Measurements from ENCODE around the gene EVA1C. TPM values are rescaled to one million over a fixed set of nuclear protein-coding genes. Genes with fewer than 3 reads are reported as not detected.

EVA1C gene
- total RNA-seq, 2 experiments from 2014 or later, result 11.1 to 13.7 TPM

DNA sequence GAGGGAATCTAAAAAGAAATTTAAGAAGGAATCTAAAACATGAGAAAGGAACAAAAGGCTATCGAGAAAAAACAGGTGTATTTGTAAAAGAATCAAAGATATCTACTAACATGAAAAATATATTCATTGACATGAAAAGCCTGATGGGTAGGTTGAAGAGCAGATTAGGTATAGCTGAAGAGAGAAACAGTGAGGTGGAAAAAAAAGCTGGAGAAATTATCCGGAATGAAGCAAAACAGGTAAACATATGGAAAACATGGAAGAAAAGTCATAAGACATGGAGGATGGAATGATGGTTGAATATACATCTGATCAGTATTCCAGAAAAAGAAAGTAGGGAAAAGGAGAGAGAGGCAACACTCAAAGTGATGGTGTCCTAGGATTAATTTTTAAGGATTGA is 9.6 kb downstream of the EVA1C start:
- TF ChIP-seq, protein P1, sequence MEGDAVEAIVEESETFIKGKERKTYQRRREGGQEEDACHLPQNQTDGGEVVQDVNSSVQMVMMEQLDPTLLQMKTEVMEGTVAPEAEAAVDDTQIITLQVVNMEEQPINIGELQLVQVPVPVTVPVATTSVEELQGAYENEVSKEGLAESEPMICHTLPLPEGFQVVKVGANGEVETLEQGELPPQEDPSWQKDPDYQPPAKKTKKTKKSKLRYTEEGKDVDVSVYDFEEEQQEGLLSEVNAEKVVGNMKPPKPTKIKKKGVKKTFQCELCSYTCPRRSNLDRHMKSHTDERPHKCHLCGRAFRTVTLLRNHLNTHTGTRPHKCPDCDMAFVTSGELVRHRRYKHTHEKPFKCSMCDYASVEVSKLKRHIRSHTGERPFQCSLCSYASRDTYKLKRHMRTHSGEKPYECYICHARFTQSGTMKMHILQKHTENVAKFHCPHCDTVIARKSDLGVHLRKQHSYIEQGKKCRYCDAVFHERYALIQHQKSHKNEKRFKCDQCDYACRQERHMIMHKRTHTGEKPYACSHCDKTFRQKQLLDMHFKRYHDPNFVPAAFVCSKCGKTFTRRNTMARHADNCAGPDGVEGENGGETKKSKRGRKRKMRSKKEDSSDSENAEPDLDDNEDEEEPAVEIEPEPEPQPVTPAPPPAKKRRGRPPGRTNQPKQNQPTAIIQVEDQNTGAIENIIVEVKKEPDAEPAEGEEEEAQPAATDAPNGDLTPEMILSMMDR (IDR thresholded peaks at IDR 0.05), result no peak
- peaks cover 6% of the 10 kb centered on the region for H3K4me1 Mint-ChIP-seq (ENCODE audit: low read depth)
- ATAC-seq (no peak), DNase-seq (no peak)
- intact Hi-C loops (cut with micrococcal nuclease), result no loop called here
- no peak overlapping the region for H3K27ac Mint-ChIP-seq
- ChIA-PET CTCF (no interaction called here), POLR2A (interaction anchor here (1.1 kb wide), 1 partner anchor 10 kb away, joined by 3 read pairs; no protein-coding TSS in a partner anchor)
- no peaks in the 10 kb centered on the region for H3K27me3 Mint-ChIP-seq
- peaks cover 8% of the 10 kb centered on the region for H3K36me3 Mint-ChIP-seq (ENCODE audit: low read depth)
- H3K4me3 Mint-ChIP-seq, result no peak overlapping the region
- peaks cover 2% of the 10 kb centered on the region for H3K9me3 Mint-ChIP-seq

DNA sequence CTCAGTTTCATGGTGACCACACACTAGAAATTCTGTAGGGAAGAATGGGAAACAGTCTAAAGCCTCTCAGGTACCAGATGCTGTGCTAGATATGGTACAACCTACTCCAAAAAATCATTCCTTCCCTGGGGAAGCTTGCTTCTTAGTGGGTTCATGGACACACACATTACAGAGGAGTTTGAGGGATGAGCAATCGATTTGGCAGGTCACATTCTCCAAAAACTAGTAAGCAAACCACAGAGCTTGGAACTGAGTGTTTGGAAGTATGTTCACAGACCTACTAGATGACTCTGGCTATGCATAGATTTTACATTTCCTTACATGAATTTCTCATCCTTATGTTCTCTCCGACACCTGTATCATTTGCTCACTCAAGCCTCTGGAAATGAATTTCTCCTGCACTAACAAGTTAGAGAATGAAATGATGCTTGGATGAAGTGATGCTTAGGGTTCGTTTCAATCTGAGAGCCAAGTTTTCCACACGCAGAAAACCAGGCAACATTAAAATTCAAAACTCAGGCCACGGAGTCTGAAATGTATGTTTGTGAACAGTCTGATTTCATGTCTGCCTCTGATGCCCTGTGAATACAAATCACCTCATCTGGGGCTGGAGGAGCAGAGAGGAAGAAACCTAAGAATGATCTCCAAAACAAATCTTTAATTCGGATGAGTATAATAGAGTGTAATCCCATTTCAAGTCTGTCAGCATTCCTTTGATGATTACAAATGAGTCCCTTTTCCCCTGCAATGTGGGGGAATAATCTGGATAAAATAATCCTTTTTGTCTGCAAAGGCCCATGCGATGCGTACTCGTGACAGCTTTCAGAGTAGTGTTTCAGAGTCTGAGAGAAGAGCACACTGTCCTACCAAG is 11.0 kb downstream of the EVA1C start:
- H3K36me3 Mint-ChIP-seq (ENCODE audit: low read depth), result peaks cover 5% of the 10 kb centered on the region
- ATAC-seq (no peak), DNase-seq (no peak)
- no peaks in the 10 kb centered on the region for H3K27me3 Mint-ChIP-seq
- H3K9me3 Mint-ChIP-seq, result peaks cover 2% of the 10 kb centered on the region
- CTCF ChIA-PET, result interaction anchor here (0.6 kb wide), 1 partner anchor 325 kb away, joined by 3 read pairs; no protein-coding TSS in a partner anchor
- intact Hi-C loops (cut with micrococcal nuclease), result no loop called here
- TF ChIP-seq, protein P1 (IDR thresholded peaks at IDR 0.05), result no peak
- no peak overlapping the region for H3K27ac Mint-ChIP-seq
- POLR2A ChIA-PET, result no interaction called here
- no peak overlapping the region for H3K4me3 Mint-ChIP-seq
- H3K4me1 Mint-ChIP-seq (ENCODE audit: low read depth), result peaks cover 5% of the 10 kb centered on the region

DNA sequence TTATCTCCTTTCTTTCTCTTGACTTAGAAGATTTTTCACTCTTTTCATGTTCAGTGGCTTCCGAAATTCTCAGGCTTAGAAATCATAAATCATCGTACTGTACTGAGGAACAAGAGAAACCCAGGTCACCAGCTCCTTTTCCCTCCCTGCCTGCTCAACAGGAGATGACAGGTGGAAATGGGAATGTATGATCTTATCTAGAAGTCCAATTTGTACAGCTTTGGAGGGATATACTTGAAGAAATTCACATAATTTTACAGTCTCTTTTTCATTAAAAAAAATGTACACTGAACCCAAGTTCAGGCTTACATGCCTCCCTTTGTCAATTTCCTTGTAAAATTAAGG is 11.7 kb downstream of the EVA1C start:
- Mint-ChIP-seq H3K27ac (no peak overlapping the region), H3K9me3 (peaks cover 2% of the 10 kb centered on the region), H3K4me1 (ENCODE audit: low read depth) (peaks cover 5% of the 10 kb centered on the region), H3K27me3 (no peaks in the 10 kb centered on the region), H3K36me3 (ENCODE audit: low read depth) (peaks cover 5% of the 10 kb centered on the region), H3K4me3 (no peak overlapping the region)
- CTCF ChIA-PET, result interaction anchor here (0.6 kb wide), 1 partner anchor 325 kb away, joined by 3 read pairs; no protein-coding TSS in a partner anchor
- no peak for DNase-seq
- intact Hi-C loops (cut with micrococcal nuclease), result no loop called here
- POLR2A ChIA-PET, result no interaction called here
- TF ChIP-seq, protein P1 (IDR thresholded peaks at IDR 0.05), result no peak
- ATAC-seq, result no peak

DNA sequence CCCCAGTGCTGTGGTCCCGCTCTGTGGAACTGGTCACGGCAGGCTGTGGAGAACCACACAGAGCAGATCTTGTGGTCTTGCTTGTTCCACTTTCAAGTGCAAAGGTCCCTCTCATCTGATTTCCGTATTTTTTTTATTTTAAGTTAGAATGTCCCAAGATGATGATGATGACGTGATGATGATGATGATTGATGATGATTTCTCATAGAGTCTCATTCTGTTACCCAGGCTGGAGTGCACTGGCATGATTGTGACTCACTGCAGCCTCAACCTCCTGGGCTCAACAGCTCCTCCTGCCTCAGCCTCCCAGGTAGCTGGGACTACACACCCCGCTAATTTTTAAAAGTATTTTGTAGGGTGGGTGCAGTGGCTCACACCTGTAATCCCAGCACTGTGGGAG is 12.2 kb downstream of the EVA1C start:
- H3K4me1 Mint-ChIP-seq (ENCODE audit: low read depth), result peaks cover 5% of the 10 kb centered on the region
- H3K36me3 Mint-ChIP-seq (ENCODE audit: low read depth), result peaks cover 5% of the 10 kb centered on the region

DNA sequence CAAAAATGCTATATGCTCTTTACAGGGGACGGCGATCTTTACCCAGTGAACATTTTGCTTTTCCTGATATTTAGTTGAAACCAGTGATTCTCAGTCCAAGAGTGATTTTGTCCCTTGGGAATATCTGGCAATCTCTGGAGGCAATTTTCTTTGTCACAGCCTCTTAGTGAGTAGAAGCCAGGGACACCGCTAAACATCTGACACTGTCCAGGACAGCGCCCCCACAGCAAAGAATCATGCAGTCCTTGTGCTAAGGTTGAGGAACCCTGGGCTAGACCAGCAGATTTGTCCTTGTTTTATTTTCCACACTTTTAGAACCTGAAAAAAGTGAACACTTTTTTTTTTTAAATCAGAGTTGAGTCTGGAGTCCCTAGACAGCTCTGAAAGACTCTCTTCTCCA is 13.1 kb downstream of the EVA1C start:
- ATAC-seq, result no peak
- TF ChIP-seq, protein P1 (IDR thresholded peaks at IDR 0.05), result no peak

More for the DNA sequence above, 12.2 kb downstream of the EVA1C start:
- TF ChIP-seq, protein P1 (IDR thresholded peaks at IDR 0.05), result no peak
- DNase-seq (no peak), ATAC-seq (no peak)
- H3K27ac Mint-ChIP-seq, result no peak overlapping the region
- ChIA-PET POLR2A (no interaction called here), CTCF (no interaction called here)
- no peak overlapping the region for H3K4me3 Mint-ChIP-seq
- H3K9me3 Mint-ChIP-seq, result peaks cover 2% of the 10 kb centered on the region
- intact Hi-C loops (cut with micrococcal nuclease), result no loop called here
- H3K27me3 Mint-ChIP-seq, result no peaks in the 10 kb centered on the region

More for the DNA sequence above, 13.1 kb downstream of the EVA1C start:
- POLR2A ChIA-PET, result no interaction called here
- Mint-ChIP-seq H3K36me3 (ENCODE audit: low read depth) (peaks cover 6% of the 10 kb centered on the region), H3K4me3 (no peak overlapping the region), H3K9me3 (peaks cover 6% of the 10 kb centered on the region), H3K27ac (no peak overlapping the region), H3K4me1 (ENCODE audit: low read depth) (peaks cover 6% of the 10 kb centered on the region), H3K27me3 (no peaks in the 10 kb centered on the region)
- CTCF ChIA-PET, result interaction anchor here (0.9 kb wide), 1 partner anchor 12 kb away, joined by 3 read pairs; no protein-coding TSS in a partner anchor
- no peak for DNase-seq
- intact Hi-C loops (cut with micrococcal nuclease), result no loop called here

Data from activated CD8-positive, alpha-beta T cell treated with anti-CD3 and anti-CD28 coated beads for 36 hours (primary cell).